Ectodermal cell (in vitro differentiated cells): Measurements from ENCODE around the gene HHATL.

Experiments
- H3K27ac ChIP-seq: 2 replicates; pipeline ENCODE4 v1.7.0; 2013; ENCODE audit warnings: mild to moderate bottlenecking, low read depth, low read length; ENCODE audit not compliant: insufficient read depth, poor library complexity, severe bottlenecking
- H3K27me3 ChIP-seq: 2 replicates; pipeline ENCODE4 v1.7.0; 2013; ENCODE audit warnings: mild to moderate bottlenecking, low read length; ENCODE audit not compliant: insufficient read depth, control insufficient read depth, poor library complexity, severe bottlenecking
- H3K36me3 ChIP-seq: one replicate; pipeline ENCODE4 v1.7.0; 2013; ENCODE audit warnings: low read length; ENCODE audit not compliant: control insufficient read depth, insufficient read depth
- H3K4me1 ChIP-seq: one replicate; pipeline ENCODE4 v1.7.0; 2013; ENCODE audit warnings: low read length; ENCODE audit not compliant: control insufficient read depth, insufficient read depth
- H3K4me3 ChIP-seq: 2 replicates; pipeline ENCODE4 v1.7.0; 2013; ENCODE audit warnings: low read depth, low read length, control low read depth; ENCODE audit not compliant: insufficient read depth
- H3K9me3 ChIP-seq: 2 replicates; pipeline ENCODE4 v1.7.0; 2013; ENCODE audit warnings: mild to moderate bottlenecking, low read length, moderate library complexity; ENCODE audit not compliant: control insufficient read depth
- WGBS, 2 experiments: methylation state at CpG; one replicate each; pipeline ENCODE4 v1.1.7; 2013; ENCODE audit warnings: missing lambda C conversion rate in 2 of 2; 5-methylcytosine and 5-hydroxymethylcytosine counted together

The HHATL gene

DNA sequence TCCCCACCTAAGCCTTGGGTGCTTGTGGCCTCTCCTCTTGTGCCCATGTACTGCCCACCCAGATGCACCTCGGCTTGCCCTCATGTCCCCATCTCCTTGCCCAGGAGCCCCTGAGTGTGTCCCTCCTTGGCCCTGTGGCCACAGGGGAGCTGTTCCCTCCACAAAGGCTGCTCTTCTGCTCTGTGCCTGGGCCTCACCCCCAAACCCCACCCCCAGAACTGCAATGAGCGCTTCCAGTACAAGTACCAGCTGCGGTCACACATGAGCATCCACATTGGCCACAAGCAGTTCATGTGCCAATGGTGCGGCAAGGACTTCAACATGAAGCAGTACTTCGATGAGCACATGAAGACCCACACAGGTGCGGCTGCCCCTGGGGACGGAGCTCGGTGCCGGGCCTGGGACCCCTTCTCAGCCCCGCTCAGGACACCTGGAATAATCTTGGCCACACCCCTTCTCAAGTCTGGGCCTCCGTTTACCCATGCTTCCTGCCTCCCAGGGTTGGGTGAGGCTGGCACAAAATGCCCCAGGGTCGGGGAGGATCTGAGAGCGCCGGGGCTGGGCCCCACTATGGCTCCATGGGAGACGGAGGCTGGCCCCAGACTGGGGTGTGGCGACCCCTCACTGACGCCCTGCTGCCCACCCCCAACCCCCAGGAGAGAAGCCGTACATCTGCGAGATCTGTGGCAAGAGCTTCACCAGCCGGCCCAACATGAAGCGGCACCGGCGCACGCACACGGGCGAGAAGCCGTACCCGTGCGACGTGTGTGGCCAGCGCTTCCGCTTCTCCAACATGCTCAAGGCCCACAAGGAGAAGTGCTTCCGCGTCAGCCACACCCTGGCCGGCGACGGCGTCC is 38.8 kb downstream of the HHATL start:
- WGBS, 2 experiments = 93 to 96% methylated on average over 38 of the region's 38 CpGs
- no peaks in the 10 kb centered on the region for H3K4me1 ChIP-seq
- H3K27me3 ChIP-seq = no peaks in the 10 kb centered on the region
- H3K4me3 ChIP-seq = no peak overlapping the region
- no peaks in the 10 kb centered on the region for H3K9me3 ChIP-seq
- no peak overlapping the region for H3K27ac ChIP-seq
- no peaks in the 10 kb centered on the region for H3K36me3 ChIP-seq

DNA sequence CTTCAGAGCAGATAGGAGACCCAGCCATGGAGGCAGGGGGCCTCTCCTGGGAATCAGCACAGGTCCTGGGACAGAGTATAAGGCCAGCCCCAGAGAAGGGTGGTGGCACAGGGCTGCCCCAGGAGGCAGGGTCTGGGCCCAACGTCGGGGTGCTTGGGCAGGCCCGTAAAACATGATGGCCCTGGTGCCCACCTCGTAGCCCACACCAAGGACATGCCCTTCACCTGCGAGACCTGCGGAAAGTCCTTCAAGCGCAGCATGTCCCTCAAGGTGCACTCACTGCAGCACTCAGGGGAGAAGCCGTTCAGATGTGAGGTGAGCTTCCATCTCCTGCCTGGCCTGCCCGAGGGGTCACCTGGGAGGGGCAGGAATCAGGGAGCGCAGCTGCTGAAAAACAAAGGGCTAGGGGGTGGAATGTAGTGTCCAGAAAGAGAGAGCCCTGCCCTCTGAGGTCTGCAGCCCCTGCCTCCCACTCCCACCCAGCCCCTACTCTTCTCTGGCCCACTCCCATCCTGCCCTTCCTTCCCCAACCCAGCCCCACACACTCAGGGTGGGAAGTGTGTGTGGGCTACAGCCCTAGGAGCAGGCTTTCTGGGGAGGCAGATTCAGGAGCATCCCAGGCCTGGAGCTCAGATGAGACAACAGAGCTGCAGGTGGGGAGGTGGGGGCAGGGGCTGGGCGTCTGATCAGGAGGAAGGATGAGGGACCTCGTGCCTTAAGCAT is 39.6 kb downstream of the HHATL start:
- no peaks in the 10 kb centered on the region for H3K36me3 ChIP-seq
- H3K9me3 ChIP-seq = no peaks in the 10 kb centered on the region
- H3K4me1 ChIP-seq = no peaks in the 10 kb centered on the region
- WGBS, 2 experiments = 88 to 92% methylated on average over 12 of the region's 12 CpGs
- no peaks in the 10 kb centered on the region for H3K27me3 ChIP-seq
- no peak overlapping the region for H3K4me3 ChIP-seq
- no peak overlapping the region for H3K27ac ChIP-seq

DNA sequence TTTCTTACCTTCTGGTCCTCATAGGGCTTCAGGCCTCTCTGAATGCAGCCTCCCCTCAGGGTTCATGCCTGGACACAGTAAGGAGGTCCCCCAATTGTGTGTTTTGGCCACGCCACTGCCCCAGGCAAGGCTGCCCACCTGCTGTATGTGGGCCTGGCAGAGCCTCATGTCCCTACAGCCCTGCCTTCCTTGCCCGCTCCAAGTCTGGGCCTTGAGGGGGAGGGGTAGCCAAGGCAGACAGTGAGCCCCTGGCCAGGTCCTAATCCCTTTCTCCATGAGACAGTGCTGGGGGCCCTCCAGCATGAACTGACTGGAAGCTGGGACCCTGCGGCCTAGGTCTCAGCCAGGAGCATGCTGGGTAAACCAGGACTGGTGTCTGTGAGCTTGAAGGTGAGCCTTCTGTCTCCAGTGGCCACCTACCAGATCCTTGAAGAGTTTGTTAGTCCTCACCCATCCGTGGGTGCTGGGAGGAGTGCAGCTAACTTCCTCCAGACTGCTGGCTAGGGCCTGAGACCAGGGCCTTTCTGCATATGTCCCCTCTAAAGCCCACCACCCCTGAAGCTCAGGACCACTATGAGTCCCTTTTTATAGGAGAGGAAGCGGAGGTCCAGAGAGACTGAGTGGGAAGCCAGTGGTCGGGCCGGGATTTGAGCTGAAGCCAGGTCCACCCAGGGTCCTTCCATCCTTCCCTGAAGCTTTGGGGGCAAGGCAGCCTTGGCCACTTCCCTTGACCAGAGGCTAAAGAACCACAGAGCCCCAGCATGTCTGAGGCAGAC is 40.4 kb downstream of the HHATL start:
- no peaks in the 10 kb centered on the region for H3K36me3 ChIP-seq
- no peak overlapping the region for H3K27ac ChIP-seq
- H3K4me1 ChIP-seq = no peaks in the 10 kb centered on the region
- no peak overlapping the region for H3K4me3 ChIP-seq
- no peaks in the 10 kb centered on the region for H3K9me3 ChIP-seq
- WGBS, 2 experiments = 93 to 97% methylated on average over 7 of the region's 7 CpGs
- no peaks in the 10 kb centered on the region for H3K27me3 ChIP-seq

DNA sequence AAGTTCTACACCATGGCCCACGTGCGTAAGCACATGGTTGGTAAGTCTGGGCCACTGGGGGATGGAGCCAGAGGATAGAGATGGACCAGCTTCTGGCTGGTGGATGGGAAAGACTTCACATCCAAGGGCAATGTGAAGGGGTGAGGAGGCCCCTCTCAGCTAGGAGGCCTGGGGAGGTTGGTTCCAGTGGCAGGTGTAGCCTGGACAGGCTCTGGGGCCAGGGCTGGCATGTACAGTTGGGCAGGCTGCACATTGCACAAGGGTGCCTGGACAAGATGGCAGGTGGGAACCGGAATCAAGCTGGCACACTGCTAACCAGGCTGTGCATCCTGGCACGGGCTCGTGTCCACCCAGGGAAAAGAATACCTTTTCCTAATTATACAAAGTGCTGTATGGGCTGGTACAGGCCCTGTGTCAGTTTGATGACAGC is 41.0 kb downstream of the HHATL start:
- H3K4me1 ChIP-seq = no peaks in the 10 kb centered on the region
- no peak overlapping the region for H3K27ac ChIP-seq
- H3K27me3 ChIP-seq = no peaks in the 10 kb centered on the region
- WGBS, 2 experiments = 97 to 99% methylated on average over 5 of the region's 5 CpGs
- H3K4me3 ChIP-seq = no peak overlapping the region
- H3K36me3 ChIP-seq = no peaks in the 10 kb centered on the region
- H3K9me3 ChIP-seq = no peaks in the 10 kb centered on the region

DNA sequence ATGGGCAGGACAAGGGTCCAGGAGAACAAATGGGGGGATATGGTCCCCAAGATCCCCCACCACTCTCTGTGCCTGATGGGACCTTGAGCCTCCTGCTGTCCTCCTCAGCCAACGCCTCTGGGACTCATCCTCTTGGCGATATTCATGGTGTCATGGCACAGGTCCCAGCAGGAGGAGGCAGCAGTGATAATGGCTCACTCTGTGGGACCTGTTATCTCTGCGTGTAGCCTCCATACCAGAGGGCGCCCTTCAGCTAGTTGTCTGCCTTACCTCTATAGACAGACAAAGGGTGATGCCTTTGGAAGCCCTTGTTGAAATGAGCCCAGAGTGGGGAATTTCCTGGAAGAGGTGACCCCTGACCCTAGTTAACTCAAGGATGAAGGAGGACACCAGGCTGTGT is 41.7 kb downstream of the HHATL start:
- no peak overlapping the region for H3K4me3 ChIP-seq
- no peaks in the 10 kb centered on the region for H3K9me3 ChIP-seq
- no peaks in the 10 kb centered on the region for H3K4me1 ChIP-seq
- H3K36me3 ChIP-seq = no peaks in the 10 kb centered on the region
- WGBS, 2 experiments = 76 to 77% methylated on average over 4 of the region's 4 CpGs
- no peaks in the 10 kb centered on the region for H3K27me3 ChIP-seq
- H3K27ac ChIP-seq = no peak overlapping the region

DNA sequence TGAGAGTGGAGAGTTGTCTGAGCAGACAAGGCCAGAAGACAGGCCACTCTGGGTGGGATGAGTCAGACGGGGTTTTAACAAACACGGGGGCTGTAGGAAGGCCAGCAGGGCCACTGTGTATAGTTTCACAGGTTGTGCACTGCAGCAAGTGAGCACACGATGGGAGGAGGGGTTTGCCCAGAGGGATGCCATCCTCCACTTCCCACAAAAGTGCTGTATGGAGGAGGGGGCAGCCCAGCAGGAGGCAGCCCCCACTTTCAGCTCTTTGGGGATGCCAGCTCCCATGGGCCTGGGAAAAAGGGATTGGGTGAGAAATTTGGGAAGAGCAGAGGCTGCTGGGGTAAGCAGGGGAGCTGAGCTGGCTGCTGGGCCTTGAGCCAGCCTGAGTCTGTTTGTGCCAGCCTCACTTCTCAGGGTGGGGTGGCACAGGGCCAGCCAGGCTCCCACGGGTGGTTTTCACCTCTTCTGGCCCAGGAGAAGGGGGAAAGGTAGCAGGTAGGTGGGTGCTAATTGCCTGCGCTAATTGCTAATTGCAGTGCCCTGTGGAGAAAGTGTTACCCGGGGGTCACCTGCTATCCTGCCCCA is 42.4 kb downstream of the HHATL start:
- Histone ChIP-seq H3K9me3 (no peaks in the 10 kb centered on the region), H3K4me1 (peaks cover 7% of the 10 kb centered on the region), H3K27ac (no peak overlapping the region), H3K36me3 (no peaks in the 10 kb centered on the region), H3K4me3 (no peak overlapping the region), H3K27me3 (no peaks in the 10 kb centered on the region)
- 89 to 91% methylated on average over 6 of the region's 6 CpGs for WGBS, 2 experiments

DNA sequence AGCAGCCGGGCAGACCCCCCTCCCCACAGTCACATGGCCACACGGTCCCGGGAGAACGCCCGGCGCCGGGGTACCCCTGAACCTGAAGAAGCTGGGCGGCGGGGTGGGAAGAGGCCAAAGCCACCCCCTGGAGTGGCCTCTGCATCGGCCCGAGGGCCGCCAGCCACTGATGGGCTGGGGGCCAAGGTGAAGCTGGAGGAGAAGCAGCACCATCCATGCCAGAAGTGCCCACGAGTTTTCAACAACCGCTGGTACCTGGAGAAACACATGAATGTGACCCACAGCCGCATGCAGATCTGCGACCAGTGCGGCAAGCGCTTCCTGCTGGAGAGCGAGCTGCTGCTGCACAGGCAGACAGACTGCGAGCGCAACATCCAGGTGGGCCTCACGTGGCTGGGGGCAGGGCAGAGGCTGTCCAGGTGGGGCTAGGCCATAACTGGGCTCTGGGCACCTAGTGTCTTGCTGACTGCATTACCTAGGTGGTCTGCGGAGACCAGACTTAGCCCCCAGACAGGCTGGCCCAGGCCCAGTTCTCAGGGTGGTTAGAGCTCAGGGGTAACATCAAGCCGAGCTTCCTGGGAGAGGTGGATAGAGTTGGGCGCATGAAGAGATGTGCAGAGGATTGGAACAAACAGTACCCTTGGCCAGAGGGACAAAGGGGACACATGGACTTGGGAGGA is 43.0 kb downstream of the HHATL start:
- WGBS, 2 experiments = 93% methylated on average over 25 of the region's 25 CpGs
- Histone ChIP-seq H3K9me3 (no peaks in the 10 kb centered on the region), H3K4me3 (no peak overlapping the region), H3K4me1 (peaks cover 11% of the 10 kb centered on the region), H3K27ac (no peak overlapping the region), H3K36me3 (no peaks in the 10 kb centered on the region), H3K27me3 (no peaks in the 10 kb centered on the region)

DNA sequence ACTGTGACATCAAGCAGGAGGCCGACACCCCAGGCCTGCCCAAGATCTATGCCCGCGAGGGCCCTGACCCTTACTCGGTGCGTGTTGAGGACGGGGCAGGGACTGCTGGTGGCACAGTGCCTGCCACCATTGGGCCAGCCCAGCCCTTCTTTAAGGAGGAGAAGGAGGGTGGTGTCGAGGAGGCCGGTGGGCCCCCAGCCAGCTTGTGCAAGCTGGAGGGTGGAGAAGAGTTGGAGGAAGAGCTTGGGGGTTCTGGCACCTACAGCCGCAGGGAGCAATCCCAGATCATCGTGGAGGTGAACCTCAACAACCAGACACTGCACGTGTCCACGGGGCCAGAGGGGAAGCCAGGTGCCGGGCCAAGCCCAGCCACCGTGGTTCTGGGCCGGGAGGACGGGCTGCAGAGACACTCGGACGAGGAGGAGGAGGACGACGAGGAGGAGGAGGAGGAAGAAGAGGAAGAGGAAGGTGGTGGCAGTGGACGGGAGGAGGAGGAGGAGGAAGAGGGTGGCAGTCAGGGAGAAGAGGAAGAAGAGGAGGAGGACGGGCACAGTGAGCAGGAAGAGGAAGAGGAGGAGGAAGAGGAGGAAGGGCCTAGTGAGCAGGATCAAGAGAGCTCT is 43.7 kb downstream of the HHATL start:
- WGBS, 2 experiments = 95 to 96% methylated on average over 22 of the region's 22 CpGs
- no peaks in the 10 kb centered on the region for H3K27me3 ChIP-seq
- no peak overlapping the region for H3K27ac ChIP-seq
- no peaks in the 10 kb centered on the region for H3K36me3 ChIP-seq
- H3K4me3 ChIP-seq = no peak overlapping the region
- peaks cover 12% of the 10 kb centered on the region for H3K4me1 ChIP-seq
- H3K9me3 ChIP-seq = no peaks in the 10 kb centered on the region

DNA sequence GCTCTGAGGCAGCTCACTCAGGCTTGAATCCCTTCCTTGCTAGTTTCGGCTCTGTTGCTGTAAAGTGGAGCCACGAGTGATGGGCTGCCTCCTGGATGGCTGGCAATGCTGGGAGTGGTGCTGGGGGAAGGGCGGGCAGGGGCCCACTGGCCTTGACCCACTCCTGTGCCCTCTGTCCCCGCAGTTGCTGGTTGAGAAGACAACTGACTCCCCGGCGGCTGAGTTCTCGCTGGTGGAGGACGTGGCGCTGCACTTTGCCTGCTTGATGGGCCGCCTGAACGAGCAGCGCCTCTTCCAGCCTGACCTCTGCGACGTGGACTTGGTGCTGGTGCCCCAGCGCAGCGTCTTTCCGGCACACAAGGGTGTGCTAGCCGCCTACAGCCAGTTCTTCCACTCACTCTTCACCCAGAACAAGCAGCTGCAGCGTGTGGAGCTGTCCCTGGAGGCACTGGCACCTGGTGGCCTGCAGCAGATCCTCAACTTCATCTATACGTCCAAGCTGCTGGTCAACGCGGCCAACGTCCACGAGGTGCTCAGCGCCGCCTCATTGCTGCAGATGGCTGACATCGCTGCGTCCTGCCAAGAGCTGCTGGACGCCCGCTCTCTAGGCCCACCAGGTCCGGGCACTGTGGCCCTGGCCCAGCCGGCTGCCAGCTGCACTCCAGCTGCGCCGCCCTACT is 44.4 kb downstream of the HHATL start:
- Histone ChIP-seq H3K27ac (no peak overlapping the region), H3K4me1 (peaks cover 19% of the 10 kb centered on the region)
- 94 to 95% methylated on average over 34 of the region's 34 CpGs for WGBS, 2 experiments

More for the DNA sequence above, 44.4 kb downstream of the HHATL start:
- Histone ChIP-seq H3K36me3 (no peaks in the 10 kb centered on the region), H3K9me3 (no peaks in the 10 kb centered on the region), H3K4me3 (no peak overlapping the region), H3K27me3 (no peaks in the 10 kb centered on the region)
